DOHH2 (cell line): Measurements from ENCODE around the gene CDV3.

Experiments
- EZH2phosphoT487 ChIP-seq: fragments of 200-600 bp; sonication (generic); IDR thresholded peaks from 2 replicates; pipeline ENCODE4 v1.6.1; 2017; ENCODE audit warnings: borderline replicate concordance, mild to moderate bottlenecking, antibody characterized with exemption, low read length, moderate library complexity, mixed read lengths
- TF ChIP-seq, protein P1 (sequence below): fragments of 200-600 bp; sonication (generic); IDR thresholded peaks from one replicate; pipeline ENCODE4 v1.5.1; 2014; ENCODE audit warnings: antibody characterized with exemption, mild to moderate bottlenecking, low read depth, low read length; ENCODE audit not compliant: poor library complexity, severe bottlenecking

DNA sequence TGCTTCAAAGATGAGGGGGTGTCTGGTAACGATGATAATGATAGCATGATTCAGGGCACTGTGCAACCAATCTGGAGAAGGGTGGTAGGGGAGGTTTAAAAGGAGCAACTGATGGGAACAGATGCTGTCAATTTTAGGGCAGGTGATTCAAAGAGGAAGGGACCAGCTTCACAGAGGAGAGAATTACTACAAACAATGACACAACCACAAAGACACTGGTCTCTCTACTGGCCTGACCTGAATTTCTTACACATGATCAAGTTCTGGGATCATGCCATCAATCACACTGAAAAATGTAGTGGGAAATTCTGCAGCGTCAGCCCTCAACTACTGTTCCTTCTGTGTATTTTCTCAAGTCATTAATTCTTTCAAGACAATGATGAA lies 2.6 kb upstream of the CDV3 start:
- TF ChIP-seq, protein P1, sequence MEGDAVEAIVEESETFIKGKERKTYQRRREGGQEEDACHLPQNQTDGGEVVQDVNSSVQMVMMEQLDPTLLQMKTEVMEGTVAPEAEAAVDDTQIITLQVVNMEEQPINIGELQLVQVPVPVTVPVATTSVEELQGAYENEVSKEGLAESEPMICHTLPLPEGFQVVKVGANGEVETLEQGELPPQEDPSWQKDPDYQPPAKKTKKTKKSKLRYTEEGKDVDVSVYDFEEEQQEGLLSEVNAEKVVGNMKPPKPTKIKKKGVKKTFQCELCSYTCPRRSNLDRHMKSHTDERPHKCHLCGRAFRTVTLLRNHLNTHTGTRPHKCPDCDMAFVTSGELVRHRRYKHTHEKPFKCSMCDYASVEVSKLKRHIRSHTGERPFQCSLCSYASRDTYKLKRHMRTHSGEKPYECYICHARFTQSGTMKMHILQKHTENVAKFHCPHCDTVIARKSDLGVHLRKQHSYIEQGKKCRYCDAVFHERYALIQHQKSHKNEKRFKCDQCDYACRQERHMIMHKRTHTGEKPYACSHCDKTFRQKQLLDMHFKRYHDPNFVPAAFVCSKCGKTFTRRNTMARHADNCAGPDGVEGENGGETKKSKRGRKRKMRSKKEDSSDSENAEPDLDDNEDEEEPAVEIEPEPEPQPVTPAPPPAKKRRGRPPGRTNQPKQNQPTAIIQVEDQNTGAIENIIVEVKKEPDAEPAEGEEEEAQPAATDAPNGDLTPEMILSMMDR = no peak
- no peak for TF ChIP-seq EZH2phosphoT487
